ENCODE data around the gene LUC7L3.
"Not testable (repeated sequence)": the region's sequence is repeated elsewhere in the genome, so short reads cannot be mapped to it uniquely, and the experiment has no call there.

LUC7L3 gene

GRCh38 chr17:50710650-50711049, 8.8 kb upstream of the LUC7L3 start:
- no peak for DNase-seq

- DNase-seq: no peak
Observed at GRCh38 chr17:50712641-50713040, 6.8 kb upstream of the LUC7L3 start.

DNA sequence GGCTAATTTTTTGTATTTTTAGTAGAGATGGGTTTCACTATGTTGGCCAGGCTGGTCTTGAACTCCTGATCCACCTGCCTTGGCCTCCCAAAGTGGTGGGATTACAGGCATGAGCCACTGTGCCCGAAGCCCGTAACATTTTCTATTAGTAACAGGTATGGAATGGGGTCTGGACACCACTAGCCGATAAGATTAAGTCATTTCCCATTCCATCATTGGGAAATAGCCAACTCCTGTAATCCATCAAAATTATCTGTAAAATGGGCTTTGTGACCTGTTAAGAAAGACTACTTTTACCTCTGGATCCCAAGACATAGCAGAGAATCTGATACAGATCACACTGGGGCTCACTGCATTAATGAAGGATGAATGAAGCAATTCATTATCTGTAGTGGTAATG, 3.9 kb upstream of the LUC7L3 start:
- DNase-seq: no peak

- no peak for DNase-seq
Observed at GRCh38 chr17:50719924-50720794, 756 bp downstream of the LUC7L3 start.

DNA sequence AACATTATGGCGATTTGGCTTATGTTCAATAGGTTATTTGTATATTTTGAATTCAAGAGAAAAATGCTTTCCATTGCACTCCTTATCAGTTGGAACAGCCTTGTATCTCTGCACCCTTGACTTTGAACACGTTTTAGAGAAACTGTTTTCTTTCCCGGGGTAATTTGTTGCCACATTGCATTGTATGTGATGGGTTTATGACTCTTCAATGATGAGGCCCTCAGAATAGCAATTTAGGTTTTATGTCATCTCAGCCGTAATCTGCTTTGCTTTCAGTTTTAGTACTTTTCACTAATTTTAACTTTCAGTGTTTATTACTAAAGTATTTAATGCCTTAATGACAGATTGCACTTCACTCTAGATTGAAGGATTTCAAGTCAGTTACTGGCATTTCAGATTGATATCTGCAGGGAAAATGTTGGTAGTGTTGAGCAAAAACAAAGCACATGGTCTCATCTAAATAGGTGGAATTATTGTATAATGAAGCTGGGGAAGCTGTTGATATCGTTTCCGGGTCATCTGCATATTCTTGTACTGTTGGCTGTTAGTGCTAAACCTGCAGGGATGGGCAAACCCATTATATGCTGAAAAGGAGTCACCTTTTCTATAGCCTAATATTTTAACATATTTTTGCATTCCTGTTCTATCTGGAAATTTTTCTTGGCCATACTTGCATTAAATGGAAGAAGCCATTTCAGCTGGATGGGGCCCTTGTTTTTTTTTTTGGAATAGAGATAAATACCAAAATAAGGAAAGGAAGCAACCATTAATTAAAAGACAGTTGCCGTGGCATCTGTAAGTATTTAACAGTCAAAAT, 2.0 kb downstream of the LUC7L3 start:
- no peak for DNase-seq

GRCh38 chr17:50722746-50723145, 3.3 kb downstream of the LUC7L3 start:
- DNase-seq: no peak

DNA sequence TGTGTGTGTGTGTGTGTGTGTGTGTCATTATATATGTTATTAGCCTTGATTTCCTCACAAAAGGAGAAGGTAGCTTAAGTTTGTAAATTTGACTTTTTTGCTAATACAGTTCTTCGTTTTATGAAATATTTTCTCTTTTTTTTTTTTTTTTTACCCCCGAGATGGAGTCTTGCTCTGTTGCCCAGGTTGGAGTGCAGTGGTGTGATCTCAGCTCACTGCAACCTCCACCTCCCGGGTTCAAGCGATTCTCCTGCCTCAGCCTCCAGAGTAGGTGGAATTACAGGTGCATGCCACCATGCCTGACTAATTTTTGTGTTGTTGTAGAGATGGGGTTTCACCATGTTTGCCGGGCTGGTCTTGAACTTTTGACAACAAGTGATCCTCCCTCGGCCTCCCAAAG, 5.2 kb downstream of the LUC7L3 start:
- DNase-seq: not testable (repeated sequence)

- DNase-seq: no peak
Observed at GRCh38 chr17:50725769-50726655, 6.6 kb downstream of the LUC7L3 start.

DNA sequence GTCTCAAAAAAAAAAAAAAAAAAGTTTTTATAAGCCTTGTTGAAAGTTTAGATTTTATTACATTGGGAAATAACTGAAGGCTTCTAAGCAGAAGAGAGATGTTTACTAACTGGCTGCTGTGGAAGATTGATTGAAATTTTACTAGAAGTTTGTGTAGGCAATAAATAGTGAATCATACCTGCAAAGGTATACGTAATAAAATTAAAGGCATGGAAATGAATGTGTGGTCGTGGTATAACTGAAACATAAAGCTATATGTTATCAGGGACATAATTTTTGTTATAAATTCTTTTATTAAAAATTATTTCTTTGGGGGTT, 8.7 kb downstream of the LUC7L3 start:
- DNase-seq: no peak

DNA sequence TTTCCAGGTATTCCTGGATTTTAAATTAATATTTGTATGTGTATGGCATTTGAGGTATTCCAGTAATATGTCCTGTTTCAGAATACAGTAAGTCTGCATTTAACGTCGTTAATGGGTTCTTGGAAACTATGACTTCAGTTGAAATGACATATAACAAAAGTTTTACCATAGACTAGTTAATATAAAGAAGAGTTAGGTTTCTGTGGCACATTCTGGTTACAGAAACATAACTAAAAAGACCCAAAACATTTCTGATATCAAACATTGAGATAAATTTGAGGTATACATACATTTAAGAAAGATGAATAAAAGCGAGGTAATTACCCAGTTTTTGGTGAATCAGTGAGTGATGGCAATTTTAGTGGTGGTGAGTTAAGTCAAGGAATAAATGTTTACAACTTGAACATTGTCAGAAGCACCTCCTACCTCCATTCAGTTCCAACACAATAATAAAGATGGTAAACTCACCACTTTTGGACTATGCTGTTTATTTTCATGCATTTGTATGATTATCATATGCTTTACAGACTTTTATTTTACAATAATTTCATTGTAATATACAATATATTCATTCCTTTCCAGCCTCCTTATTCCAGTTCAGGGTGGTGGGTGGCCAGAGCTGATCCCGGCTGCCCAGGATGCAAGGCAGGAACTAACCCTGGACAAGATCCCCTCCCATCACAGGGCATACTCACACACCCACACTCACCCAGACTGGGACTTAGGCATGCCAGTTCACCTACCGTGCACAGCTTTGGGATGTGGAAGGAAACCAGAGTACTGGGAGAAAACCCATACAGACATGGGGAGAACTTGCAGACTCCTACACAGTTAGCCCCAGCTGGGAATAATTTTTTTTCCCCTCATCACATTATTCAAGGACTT, 9.7 kb downstream of the LUC7L3 start:
- DNase-seq: no peak

DNA sequence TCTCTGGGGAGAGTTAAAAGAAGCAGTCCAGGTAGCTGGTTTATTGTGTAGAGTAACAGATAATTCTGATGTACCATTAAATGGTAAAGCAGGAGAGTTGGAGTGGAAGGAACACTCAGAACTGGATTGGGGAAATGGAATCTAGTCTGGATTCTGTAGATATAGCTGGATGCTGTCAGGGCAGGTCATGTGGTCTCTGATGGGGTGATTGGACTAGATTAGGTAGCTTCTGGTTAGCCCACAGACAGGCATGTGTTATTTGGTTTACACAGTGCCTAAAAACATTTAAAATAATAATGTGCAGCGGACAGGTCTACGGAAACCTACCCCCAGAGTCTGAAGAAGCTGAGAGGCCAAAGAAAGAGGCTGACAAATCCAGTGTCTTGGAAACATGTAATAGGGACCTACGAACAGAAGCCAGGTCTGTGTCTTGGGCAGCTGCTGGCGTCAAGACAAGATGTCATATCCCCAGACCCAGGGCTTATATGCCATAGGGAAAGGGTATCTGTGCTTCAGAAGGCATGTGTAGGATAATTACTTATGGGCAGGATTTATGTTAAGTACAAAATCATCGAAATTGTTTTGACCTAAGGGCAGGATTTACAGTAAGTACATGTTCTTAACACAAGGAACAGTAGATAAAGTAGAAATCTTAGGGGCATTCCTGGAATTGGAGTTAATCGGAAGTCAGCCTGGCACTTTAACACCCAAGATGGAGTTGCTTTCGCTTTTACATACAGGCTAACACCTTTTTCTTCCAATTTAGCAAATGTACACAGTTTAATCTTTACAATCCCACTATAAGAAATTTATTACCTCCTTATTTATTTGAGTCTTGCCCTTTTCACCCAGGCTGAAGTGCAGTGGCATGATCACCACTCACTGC, 12.4 kb downstream of the LUC7L3 start:
- no peak for DNase-seq

GRCh38 chr17:50735287-50735686, 15.9 kb downstream of the LUC7L3 start:
- no peak for DNase-seq

DNA sequence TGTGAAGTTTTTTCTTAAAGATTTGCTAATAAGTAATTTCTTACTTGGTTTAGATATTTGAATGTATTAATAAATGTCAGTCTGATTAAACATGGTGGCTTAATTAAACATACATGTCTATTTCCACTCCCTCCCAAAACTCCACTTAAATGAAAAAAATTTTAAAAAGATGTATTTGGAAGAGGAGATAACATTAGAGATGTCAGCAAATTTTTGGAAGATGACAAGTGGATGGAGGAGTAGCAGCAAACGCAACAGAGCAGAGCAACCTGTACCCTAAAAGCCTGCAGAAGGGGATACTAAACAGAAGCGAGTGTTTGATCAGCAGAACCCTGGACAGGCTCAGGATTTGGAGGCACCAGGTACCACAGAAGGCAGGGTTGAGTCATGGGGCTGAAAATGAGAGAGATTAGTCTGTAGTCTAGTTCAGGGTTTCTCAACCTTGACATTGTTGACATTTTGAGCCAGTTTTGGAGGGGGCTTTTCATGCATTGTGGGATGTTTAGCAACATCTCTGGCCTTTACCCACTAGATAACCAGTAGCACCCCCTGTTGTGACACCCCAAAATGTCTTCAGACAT, 17.8 kb downstream of the LUC7L3 start:
- DNase-seq: no peak

DNA sequence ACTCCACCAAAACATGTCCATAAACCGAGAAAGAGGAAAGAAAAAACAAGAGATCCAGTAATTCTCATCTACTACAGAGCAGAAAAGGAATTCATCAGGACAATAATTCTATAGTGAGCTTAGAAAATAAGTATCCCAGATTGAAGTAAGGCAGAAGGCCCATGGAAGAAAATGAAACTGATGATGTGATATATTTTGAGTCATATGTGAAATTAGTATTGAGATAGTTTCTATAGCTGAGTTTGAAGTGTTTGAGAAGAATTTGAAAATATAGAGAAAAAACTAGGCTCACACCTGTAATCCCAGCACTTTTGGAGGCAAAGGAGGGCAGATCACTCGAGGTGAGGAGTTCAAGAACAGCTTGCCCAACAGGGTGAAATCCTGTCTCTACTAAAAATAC, 19.7 kb downstream of the LUC7L3 start:
- no peak for DNase-seq

DNA sequence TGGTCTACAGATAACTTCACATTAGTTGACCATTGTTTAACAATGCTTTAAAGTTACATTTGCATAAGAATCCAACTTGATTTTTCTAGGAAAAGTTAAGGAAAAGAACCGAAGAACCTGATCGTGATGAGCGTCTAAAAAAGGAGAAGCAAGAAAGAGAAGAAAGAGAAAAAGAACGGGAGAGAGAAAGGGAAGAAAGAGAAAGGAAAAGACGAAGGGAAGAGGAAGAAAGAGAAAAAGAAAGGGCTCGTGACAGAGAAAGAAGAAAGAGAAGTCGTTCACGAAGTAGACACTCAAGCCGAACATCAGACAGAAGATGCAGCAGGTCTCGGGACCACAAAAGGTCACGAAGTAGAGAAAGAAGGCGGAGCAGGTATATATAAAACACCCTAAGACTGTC, 26.2 kb downstream of the LUC7L3 start:
- no peak for DNase-seq

DNA sequence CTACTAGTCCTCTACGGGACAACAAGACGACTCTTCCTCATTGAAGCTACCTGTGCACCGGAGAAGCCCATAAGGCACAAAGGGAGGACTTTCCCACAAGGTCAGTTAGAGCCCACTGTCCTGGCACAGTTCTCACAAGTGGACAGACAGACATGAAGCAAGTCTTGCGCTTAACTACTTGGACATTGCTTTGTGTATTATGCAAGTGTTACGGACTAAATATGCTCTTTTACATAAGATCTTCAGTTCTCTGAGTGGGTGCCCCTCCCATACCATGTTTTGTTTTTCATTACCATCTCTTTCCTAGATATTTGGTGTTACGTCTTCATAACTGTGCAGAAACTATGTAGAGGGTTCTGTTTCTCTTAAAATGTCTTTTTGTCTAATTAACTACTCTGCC, 29.8 kb downstream of the LUC7L3 start:
- no peak for DNase-seq

DNA sequence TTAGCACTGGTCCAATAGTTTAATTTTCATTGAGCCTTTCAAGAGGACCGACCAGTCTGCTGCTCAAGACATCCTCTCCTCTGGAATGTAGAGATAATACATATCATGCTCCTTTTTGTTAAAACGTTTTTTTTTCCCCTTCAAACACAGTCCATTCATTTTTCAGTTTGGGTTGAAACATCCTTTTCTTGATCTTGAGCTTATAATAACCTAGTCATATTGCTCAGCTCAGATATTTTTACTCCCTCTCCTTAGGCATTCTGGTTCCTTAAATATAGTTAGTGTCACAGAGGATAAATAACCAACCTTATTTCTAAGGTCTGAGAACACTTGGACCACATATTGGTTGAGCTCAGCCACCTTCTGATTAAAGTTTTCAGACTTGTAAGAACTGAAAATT, 35.1 kb downstream of the LUC7L3 start:
- DNase-seq: no peak

GRCh38 chr17:50758524-50758923, 39.1 kb downstream of the LUC7L3 start:
- DNase-seq: no peak

DNA sequence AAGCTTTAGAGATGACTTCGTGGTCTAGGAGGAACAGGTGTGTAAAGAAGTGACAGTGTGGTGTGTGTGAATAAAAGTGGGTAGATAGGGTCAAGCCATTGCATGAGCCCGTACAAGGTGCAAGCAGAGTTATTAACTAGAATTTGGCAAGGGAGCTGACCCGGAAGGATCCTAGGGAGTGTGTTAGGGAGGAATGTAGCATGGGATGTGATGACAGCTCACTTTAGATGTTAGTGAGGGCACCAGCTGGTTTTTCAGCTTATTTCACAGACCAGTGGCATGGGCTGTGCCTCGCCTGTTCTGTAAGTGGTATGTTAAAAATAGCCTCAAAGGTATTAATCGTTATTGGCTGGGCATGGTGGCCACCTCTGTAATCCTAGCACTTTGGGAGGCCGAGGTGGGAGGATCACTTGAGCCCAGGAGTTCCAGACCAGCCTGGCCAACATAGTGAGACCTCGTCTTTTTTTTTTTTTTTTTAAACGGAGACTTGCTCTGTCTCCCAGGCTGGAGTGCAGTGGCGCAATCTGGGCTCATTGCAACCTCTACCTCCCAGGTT, 39.7 kb downstream of the LUC7L3 start:
- no peak for DNase-seq

DNA sequence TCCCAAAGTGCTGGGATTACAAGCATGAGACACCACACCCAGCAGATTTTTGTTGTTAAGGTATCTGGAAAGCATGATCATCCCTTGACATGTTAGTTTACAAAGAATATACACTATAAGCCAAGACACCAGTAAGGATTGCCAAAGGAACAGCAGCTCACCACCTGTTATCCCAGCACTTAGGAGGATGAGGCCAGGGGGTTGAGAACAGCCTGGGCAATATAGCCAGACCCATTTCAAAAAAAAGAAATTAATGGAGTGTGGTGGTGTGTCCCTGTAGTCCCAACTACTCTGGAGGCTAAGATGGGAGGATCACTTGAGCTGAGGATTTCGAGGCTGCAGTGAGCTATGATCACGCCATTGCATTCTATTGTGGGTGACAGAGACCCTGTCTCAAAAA, 42.8 kb downstream of the LUC7L3 start:
- DNase-seq: no peak

All from activated effector memory CD4-positive, alpha-beta T cell treated with anti-CD3 and anti-CD28 coated beads, Interleukin-2, amount 50 U/mL, for 16 hours (primary cell).